GM18909 (cell line): ENCODE measurements around the gene GIMAP1.

Source experiments
- ATAC-seq: cut with Tn5 transposase; IDR thresholded peaks from one replicate; pipeline ENCODE4 v1.9.1; 2021; ENCODE audit warnings: mild to moderate bottlenecking; ENCODE audit not compliant: unreplicated experiment, poor library complexity

GIMAP1 gene

DNA sequence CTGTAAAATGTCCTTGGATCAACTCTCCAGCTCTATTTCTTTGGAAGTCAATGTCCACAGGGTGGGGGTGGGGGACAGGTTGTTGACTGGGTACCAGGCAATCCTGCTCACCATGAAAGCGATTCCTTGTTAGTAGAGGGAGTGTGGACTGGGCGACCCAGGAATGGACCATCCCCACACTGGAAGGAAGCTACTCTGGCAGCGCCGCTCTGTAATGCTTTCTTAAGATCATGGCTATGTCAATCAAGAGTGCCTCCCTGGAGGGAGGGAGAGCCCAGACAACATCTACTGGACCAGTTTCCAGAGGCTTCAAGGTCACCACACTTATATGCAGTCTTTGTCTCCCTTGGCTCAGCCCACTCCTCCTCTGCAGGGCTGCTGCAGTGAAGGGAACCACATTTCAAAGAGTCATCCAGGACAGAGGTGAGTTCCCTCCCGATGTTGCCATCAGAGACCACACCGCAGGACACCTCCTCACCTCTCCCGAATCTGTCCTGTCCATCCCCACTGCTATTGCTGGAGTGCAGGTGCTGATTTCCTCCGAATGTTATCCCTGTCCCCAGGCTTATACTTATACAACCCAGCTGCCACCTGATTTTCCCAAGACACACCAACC lies 27.7 kb downstream of the GIMAP1 start:
- no peak for ATAC-seq

DNA sequence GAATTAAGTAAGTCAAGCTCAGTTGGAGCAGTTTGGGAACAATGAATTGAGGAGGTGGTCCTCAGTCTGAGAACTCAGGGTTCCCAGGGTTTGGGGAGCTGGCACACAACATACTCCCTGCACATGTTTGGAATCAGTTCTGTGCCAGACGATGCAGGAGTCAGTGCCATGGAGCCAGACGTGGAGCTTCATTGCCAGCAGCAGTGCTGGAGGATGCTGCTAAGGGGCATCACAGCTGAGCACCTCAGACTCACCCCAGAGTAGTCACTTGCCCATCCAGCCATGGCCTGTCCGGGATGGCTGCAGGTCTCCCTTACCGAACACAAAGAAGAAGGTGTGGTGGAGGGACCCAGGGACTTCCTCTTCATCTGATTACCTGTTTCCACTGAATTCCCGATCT lies 28.7 kb downstream of the GIMAP1 start:
- ATAC-seq, result no peak

DNA sequence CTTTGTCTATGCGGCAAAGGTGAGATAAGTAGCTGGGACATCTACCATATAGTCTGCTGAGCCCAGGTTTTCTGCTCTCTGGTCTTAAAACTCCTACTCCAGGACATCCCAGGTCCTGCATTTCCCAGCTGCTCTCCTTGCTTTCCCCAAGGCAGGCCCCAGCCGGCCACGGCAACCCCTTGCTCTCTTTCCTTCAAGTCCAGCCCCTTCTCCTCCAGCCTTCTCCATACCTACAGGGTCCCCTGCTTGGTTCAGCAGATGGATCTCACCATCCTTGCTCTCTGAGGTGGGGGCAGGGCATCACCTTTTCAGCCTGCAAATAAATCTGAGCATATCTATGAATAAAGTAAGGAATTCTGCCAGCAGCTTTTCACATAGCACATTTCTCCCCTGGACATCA lies 29.5 kb downstream of the GIMAP1 start:
- no peak for ATAC-seq

DNA sequence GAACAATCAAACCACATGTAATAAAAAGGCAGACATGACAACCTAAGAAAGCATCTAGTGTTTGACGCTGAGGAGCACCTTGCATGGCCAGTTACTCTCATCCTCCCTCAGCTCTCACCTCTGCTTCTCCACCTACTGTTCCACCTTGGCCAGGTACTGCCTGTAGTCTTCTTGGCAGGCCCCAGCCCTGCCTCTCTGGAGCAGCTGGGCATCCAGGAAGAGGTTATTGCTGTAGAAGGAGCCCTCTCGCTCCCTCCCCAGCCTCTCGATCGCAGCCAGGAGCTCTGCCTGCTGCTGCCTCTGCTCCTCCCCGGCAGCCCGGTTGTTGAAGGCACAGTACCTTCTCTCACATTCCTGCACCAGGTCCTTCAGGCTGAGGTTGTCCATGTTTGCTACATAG lies 30.5 kb downstream of the GIMAP1 start:
- ATAC-seq, result no peak

DNA sequence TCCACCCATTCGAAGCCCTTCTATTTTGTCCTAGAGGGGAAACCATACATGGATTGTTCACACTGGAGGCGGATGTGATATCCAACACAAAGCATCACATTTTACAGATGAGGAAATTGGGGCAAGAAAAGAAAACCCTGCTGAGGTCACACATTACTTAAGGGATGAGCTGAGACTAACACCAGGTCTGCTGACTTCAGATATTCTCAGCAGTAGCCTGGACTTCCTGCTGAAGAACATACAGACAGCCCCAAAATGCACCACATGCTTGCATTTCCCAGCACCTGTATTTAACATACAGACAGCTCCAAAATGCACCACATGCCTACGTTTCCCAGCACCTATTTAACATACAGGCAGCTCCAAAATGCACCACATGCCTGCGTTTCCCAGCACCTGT lies 32.0 kb downstream of the GIMAP1 start:
- ATAC-seq, result no peak

DNA sequence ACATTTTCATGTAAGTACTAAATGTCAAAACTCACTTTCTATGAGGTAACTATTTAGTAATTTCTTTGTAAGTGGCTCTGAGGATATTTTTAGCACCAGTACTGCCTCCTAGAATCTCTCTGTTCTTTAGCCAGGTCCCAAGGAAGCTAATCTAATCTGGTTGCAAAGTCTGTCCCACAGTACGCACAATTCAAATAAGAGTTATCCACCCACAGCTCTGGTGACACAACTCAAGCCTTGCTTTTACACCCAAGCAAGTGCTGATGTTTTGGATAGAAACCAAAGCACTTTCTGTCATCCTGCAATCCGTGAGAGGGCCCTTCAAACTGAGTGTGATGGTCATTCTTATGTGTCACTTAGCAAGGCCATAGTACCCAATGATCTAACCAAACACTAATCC lies 35.3 kb downstream of the GIMAP1 start:
- ATAC-seq, result no peak

DNA sequence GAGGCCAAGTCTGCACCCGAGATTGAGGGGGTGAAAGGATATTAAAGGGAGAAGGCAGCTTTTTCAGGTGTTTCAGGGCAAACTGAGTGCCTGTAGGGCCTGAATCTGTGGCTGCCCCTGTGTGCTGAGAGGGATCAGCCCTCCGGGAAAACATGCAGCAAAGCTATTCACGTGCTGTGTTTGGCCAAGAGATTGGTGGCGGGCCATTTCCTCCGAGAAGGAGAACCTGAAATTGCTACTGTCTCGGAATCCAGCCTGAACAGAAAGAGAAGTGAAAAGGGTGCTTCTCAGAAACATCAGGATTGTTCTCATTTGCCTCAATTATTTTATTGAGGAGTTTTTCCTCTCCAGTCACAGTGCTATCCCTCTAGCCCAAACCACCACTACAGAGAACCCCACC lies 36.8 kb downstream of the GIMAP1 start:
- no peak for ATAC-seq

DNA sequence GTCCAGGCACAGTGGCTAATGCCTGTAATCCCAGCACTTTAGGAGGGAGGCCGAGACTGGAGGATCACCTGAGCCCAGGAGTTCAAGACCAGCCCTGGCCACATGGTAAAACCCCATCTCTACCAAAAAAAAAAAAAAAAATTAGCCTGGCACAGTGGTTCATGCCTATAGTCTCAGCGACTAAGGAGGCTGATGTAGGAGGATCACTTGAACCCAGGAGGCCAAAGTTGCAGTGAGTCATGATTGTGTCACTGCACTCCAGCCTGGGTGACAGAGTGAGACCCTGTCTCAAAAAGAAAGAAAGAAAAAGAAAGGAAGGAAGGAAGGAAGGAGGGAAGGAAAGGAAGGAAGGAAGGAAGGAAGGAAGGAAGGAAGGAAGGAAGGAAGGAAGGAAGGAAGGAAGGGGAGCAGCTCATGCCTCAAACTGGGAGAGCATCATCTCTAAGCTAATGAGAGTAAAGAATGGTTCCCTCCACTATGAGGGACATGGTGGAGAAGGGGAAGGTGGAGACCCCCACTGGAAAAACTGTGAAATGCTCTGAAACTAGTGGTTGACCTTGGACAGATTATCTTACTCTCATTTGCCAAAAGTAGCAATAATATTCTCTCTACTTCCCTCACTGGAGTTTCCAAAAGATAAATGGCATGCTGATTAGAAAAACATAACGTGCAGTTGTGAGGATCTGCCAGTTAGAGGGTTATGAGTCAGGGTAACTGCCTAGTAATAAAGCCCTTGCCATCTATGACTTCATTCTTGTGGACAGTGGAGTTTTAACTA lies 37.6 kb downstream of the GIMAP1 start:
- ATAC-seq, result no peak

DNA sequence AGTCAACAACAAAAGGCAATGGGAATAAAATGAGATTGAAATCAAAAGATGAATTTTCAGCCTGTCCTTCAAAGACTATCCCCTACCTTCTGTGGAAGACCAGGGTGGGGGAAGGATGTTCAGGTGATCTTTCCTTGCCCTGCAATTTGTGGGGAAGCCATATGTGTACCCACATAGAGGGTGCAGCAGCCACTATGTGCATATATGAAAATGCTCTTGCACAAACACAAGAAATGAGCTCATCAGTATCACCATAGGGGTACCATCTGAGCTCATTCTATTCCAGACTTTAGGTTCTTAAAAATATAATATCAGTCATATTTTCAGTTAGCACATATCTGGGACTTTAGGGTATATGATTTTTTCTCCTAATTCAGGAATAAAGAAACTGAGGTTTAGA lies 38.5 kb downstream of the GIMAP1 start:
- no peak for ATAC-seq

DNA sequence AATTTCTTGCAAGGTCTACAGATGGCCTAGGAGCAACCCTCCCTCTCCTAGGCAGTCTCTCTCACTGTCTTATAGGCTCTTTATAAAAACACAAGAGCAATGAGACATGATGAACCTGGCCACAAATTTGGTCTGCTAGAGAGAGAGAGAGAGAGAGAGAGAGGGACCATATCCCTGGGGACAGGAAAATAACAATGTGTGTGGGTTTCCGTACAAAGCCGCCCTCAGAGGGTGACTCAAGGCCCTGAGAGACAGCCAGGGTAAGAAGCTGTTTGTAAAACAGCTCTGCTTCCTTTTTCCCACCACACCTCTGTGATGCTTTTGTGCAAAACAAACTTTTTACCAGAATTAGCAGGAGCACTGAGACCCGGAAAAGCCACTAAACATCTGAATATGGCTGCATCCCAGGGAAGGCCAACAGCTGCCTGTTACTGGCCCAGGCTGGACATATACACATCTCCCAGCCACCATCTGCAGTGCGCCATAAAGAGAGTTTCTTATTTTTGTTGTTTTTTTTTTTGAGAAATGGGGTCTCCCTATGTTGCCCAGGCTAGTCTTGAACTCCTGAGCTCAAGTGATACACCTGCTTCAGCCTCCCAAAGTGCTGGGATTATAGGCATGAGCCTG lies 39.2 kb downstream of the GIMAP1 start:
- no peak for ATAC-seq

DNA sequence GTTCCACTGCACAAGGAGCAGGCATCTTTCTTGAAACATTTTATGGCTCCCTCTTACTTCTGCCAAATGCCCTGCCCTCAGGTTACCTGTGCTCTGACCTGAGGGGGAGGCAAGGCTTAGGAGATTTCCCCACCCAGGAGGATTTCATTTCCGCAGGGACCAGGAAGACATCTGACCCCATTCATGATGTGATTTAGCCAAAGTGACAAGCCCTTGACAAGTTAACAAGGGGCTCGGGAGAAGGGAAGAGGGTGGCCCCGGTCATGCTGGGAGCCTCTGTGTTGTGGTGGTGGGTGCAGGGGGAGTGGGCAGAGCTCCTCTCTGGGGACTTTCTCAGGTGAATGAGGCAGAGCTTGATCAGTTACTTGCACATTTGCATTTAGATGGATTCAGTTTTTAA lies 39.8 kb downstream of the GIMAP1 start:
- no peak for ATAC-seq

DNA sequence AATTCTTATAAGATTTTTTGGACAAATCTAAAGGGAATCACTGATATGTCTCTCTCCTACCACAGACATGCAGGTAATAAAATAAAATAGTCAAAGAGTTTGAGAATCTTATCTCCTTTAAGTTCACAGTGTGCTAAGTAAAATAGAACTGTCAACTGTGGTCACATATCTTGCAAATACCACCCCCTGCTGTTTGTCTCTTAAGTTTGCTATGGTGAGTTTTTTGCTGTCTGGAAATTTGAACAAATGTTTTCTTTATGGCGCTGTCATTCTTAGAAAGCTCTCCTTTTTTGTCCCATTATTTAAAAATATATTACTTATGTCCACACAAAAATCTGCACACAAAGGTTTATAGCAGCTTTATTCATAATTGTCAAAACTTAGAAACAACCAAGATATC lies 40.4 kb downstream of the GIMAP1 start:
- ATAC-seq, result no peak

DNA sequence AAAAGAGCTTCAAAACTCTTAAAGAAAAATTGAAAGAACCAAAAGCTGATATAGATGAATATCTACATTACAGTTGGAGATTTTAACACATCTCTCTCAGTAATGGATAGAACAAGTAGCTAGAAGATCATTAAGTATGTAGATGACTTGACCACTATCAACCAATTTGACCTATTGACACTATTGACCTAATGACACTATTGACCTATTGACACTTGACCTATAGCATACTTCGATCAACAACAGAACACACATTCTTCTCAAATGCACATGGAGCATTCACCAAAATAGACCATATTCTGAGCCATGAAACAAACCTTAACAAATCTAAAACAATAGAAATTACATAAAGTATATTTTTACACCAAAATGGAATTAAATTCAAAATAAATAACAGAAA lies 43.1 kb downstream of the GIMAP1 start:
- no peak for ATAC-seq

DNA sequence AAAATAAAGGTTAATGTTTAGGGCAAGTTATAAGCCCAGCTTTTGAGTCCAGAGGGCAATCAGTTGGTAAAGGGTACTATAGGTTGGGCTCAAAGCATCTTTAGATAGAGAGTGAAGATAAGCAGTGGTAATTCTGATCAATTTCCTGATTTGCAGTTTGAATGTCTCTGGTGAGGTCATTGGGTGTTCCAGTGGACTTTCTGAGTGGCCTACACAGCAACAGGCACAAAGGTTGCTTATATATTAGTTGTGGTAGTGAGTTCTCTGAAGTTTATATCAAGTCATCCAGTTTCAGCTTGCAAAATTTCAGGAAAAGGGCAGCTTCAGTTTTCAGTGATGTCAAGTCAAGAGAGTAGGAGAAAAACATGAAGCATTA lies 49.9 kb downstream of the GIMAP1 start:
- no peak for ATAC-seq

DNA sequence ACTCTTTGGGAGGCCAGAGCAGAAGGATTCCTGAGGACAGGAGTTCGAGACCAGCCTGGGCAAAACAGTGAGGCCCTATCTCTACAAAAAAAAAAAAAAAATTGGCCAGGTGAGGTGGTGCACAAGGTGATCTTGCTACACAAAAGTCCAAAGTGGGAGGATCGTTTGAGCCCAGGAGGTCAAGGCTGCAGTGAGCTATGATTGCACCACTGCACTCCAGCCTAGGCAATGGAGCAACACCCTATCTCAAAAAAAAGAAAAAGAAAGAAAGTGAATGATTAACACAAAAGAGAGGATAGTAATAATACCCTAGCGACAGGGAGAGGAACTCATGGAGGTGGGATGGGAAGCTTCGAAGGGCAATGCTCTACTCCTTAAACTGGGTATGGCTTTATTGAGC lies 53.4 kb downstream of the GIMAP1 start:
- ATAC-seq, result no peak
